ENCODE measurements around the gene IL20.

IL20 gene

DNA sequence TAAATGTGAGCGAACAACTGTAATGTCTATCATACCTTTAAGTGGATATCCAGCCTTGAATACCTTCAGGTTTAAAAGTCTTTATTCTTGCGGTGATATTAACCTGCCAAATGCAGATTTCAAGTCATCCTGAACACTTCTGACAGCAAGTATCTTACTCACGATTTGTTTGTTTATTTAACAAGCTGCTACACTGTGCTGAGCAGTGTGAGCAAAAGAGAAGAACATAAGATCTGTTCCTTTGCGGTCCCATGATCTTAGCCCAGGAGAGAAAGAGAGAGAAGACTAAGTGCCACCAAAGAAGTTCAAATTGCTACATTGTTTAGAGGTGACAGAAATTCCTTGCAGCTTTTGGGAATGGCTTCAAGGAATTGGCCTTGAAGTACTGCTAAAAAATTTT, 22.3 kb downstream of the IL20 start:
- no peaks in the 10 kb centered on the region for H3K27me3 ChIP-seq (ENCODE audit: control insufficient read depth, insufficient read depth, low read length)
- no peaks in the 10 kb centered on the region for H3K36me3 ChIP-seq (ENCODE audit: control insufficient read depth, insufficient read depth, low read length)
- H3K27ac ChIP-seq (ENCODE audit: low read depth, low read length), result no peak overlapping the region
- H3K4me1 ChIP-seq (ENCODE audit: control insufficient read depth, insufficient read depth, low read length), result no peaks in the 10 kb centered on the region
- H3K4me3 ChIP-seq (ENCODE audit: low read length), result no peak overlapping the region
- H3K9ac ChIP-seq (ENCODE audit: low read length), result no peak overlapping the region

DNA sequence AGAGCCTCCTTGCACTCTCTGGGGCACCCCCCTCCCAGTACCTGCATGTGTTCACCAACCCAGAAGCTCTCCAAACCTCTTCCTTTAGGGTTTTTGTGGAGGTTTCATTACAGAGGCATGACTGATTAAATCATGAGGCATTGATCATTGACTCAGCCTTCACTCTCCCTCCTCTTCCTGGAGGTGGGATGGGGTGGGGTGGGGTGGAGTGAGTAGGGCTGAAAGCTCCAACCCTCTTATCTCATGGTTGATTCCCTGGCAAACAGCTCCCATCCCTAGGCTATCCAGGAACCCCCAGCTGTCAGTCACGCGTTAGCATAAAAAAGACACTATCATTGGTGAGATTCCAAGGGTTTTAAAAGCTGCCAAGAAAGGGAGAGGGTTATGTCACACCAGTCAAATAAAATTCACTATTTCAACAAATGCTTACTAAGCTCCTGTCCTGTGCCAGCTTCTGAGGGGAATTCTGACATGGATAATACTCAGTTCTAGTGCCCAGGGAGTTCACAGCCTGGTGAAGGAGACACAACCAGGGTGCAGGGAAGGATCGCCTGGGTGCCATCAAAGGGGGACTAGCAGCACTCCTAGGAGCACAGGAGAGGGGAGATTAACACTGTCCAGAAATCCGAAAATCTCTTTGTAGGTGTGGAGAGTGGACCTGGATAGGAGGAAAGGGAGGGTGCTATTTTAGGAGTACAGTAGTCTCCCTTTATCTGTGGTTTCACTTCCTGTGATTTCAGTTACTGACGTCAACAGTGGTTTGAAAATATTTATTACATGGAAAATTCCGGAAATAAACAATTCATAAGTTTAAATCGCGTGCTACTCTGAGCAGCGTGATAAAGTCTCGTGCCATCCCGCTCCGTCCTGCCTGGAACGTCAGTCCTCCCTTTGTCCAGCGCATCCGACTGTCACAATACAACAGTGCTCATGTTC, 25.0 kb downstream of the IL20 start:
- Histone ChIP-seq H3K27ac (ENCODE audit: low read depth, low read length) (no peak overlapping the region), H3K4me1 (ENCODE audit: control insufficient read depth, insufficient read depth, low read length) (no peaks in the 10 kb centered on the region), H3K27me3 (ENCODE audit: control insufficient read depth, insufficient read depth, low read length) (no peaks in the 10 kb centered on the region), H3K4me3 (ENCODE audit: low read length) (no peak overlapping the region), H3K36me3 (ENCODE audit: control insufficient read depth, insufficient read depth, low read length) (no peaks in the 10 kb centered on the region), H3K9ac (ENCODE audit: low read length) (no peak overlapping the region)

DNA sequence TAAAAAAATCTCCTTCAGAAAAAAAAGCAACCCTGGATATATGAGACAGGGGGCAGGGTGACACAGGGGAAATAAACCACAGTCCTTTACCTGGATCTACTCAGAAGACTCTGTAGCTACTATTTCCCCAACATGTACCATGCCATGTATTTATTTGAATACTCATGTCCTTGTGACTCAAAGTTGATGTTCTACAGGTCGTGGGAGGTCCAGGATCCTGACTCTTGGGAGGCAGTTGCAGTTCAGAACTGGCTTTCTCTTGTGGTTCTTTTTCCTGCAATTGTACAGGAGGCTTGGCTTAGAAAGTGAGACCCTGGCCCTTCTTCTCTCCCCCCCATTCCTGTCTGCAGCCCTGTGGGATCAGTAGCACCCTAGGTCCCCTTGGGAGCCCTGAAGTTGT, 26.0 kb downstream of the IL20 start:
- Histone ChIP-seq H3K27ac (ENCODE audit: low read depth, low read length) (no peak overlapping the region), H3K4me1 (ENCODE audit: control insufficient read depth, insufficient read depth, low read length) (no peaks in the 10 kb centered on the region), H3K9ac (ENCODE audit: low read length) (no peak overlapping the region), H3K27me3 (ENCODE audit: control insufficient read depth, insufficient read depth, low read length) (no peaks in the 10 kb centered on the region), H3K36me3 (ENCODE audit: control insufficient read depth, insufficient read depth, low read length) (no peaks in the 10 kb centered on the region), H3K4me3 (ENCODE audit: low read length) (no peak overlapping the region)

DNA sequence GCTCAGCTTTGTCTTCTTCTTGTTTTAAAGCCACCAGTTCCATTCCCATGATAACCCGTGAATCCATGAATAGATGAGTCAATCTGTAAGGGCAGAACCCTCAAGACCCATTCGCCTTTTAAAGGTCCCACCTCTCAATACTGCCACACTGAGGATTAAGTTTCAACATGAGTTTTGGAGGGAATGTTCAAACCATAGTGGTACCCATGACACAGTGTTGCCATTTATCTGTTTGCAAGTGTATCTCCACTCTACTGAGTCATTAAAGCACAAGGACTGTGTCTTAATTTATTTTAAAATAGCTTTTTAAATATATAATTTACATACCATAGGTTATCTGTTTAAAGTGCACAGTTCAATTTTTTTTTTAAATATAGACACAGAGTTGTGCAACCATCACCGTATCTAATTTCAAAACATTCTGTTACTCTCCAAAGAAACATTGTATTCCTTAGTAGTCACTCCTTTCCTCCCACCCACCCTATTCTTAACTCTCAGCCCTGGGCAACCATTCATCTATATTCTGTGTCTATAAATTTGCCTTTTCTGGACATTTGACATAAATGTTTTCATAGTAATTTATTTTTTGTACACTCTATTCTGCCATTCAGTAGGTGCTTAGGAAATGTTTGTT, 27.0 kb downstream of the IL20 start:
- H3K4me3 ChIP-seq (ENCODE audit: low read length), result no peak overlapping the region
- no peak overlapping the region for H3K27ac ChIP-seq (ENCODE audit: low read depth, low read length)
- H3K27me3 ChIP-seq (ENCODE audit: control insufficient read depth, insufficient read depth, low read length), result no peaks in the 10 kb centered on the region
- no peaks in the 10 kb centered on the region for H3K4me1 ChIP-seq (ENCODE audit: control insufficient read depth, insufficient read depth, low read length)
- no peaks in the 10 kb centered on the region for H3K36me3 ChIP-seq (ENCODE audit: control insufficient read depth, insufficient read depth, low read length)
- no peak overlapping the region for H3K9ac ChIP-seq (ENCODE audit: low read length)

DNA sequence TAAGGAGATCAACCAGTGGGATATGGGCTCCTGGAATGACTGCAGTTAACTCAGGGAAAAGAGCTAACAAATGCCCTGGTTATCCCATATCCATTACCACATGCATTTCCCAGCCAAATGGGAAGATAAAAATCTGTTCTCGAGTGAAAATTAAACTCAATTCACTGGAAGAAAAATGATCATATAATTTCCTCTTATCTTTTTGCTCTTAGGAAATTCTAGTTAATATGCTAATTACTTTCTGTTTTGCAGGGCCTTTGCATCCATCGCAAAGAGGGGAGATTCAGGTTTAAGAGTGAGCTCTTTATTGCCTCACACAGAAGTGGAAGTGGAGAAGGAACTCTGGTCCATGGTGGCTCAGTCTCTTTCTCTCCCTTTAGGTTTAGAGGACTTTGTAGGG, 28.0 kb downstream of the IL20 start:
- Histone ChIP-seq H3K27ac (ENCODE audit: low read depth, low read length) (no peak overlapping the region), H3K36me3 (ENCODE audit: control insufficient read depth, insufficient read depth, low read length) (no peaks in the 10 kb centered on the region), H3K9ac (ENCODE audit: low read length) (no peak overlapping the region), H3K4me1 (ENCODE audit: control insufficient read depth, insufficient read depth, low read length) (no peaks in the 10 kb centered on the region), H3K4me3 (ENCODE audit: low read length) (no peak overlapping the region), H3K27me3 (ENCODE audit: control insufficient read depth, insufficient read depth, low read length) (no peaks in the 10 kb centered on the region)

DNA sequence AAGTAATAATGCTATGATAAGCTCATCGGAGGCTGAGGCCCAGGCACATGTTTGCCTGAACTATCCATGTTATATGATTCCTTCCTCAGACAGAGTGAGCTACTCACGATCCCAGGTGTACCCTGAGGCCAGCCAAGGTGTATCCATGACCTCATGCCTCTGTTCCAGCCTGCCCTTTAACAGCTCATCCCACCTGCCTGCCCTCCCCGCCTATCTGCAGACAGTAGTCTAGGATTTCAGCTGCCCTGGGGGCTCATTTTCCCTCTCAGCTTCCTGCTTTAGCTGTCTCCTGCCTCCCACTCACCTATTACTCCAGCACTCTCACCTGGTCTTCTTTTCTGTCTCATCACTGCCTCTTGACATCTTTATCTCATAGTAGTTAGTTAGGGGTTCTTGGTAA, 29.9 kb downstream of the IL20 start:
- no peak overlapping the region for H3K4me3 ChIP-seq (ENCODE audit: low read length)
- no peak overlapping the region for H3K27ac ChIP-seq (ENCODE audit: low read depth, low read length)
- no peaks in the 10 kb centered on the region for H3K36me3 ChIP-seq (ENCODE audit: control insufficient read depth, insufficient read depth, low read length)
- H3K9ac ChIP-seq (ENCODE audit: low read length), result no peak overlapping the region
- H3K4me1 ChIP-seq (ENCODE audit: control insufficient read depth, insufficient read depth, low read length), result no peaks in the 10 kb centered on the region
- H3K27me3 ChIP-seq (ENCODE audit: control insufficient read depth, insufficient read depth, low read length), result no peaks in the 10 kb centered on the region

DNA sequence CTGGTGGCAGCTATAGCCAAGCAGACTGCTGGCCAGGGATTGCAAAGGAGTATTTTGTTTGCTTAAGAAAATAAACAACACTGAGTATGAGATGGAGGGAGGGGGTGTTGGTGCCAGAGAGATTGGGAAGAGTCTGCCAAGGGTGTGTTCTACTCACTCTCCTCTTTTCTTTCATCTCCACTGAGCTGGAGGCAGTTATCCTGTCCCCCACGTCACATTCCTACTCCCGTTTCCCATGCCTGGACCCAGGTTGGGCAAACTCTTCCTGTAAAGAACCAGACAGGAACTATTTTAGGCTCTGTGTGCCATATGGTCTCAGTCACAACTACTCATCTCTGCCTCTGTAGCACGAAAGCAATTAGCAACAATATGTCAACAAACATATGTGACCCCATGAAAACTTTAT, 30.4 kb downstream of the IL20 start:
- H3K36me3 ChIP-seq (ENCODE audit: control insufficient read depth, insufficient read depth, low read length), result no peaks in the 10 kb centered on the region
- H3K27ac ChIP-seq (ENCODE audit: low read depth, low read length), result no peak overlapping the region
- no peak overlapping the region for H3K9ac ChIP-seq (ENCODE audit: low read length)
- no peak overlapping the region for H3K4me3 ChIP-seq (ENCODE audit: low read length)
- H3K4me1 ChIP-seq (ENCODE audit: control insufficient read depth, insufficient read depth, low read length), result no peaks in the 10 kb centered on the region
- no peaks in the 10 kb centered on the region for H3K27me3 ChIP-seq (ENCODE audit: control insufficient read depth, insufficient read depth, low read length)

DNA sequence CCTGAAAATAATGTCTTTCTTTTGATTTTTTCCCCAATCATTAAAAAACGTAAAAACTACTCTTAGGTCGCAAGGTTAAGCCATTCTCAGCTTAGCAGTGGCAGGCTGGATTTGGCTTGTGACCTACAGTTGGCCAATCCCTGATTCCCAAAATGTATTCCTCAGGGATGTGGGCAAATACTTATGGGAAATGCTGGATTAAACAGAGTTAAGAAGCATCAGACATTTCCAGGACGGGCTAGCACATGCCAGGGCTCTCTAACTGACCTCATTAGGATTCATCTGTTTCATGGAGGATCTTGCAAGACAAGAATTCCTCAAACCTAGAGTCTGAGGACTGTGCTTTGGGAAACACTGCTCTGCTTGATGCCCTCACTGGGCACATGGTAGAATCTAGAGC, 30.8 kb downstream of the IL20 start:
- H3K27me3 ChIP-seq (ENCODE audit: control insufficient read depth, insufficient read depth, low read length), result no peaks in the 10 kb centered on the region
- no peaks in the 10 kb centered on the region for H3K4me1 ChIP-seq (ENCODE audit: control insufficient read depth, insufficient read depth, low read length)
- H3K4me3 ChIP-seq (ENCODE audit: low read length), result no peak overlapping the region
- H3K9ac ChIP-seq (ENCODE audit: low read length), result no peak overlapping the region
- no peak overlapping the region for H3K27ac ChIP-seq (ENCODE audit: low read depth, low read length)
- no peaks in the 10 kb centered on the region for H3K36me3 ChIP-seq (ENCODE audit: control insufficient read depth, insufficient read depth, low read length)

DNA sequence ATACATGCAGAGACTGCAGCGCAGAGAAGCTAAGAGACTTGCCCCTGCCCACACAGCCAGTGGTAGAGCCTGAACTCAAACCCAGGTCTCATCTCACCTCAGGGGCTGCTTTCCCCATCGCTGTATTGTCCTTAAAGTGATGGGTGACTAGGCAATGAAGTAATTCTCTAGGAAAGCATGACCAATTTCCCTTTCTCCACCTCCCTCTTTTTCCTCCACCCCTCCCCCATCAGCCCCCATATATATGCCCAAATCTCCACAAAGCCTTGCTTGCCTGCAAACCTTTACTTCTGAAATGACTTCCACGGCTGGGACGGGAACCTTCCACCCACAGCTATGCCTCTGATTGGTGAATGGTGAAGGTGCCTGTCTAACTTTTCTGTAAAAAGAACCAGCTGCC, 31.8 kb downstream of the IL20 start, which contains the start of gene IL24:
Gene IL24 (plus strand): TSS at position 269 of the 400 bp plus-strand sequence. CDS start 390 bp downstream, outside the sequence.
- H3K9ac ChIP-seq (ENCODE audit: low read length), result no peak within 1 kb of the TSS
- no peak within 1 kb of the TSS for H3K4me3 ChIP-seq (ENCODE audit: low read length)
- no peaks in the 10 kb centered on the region for H3K4me1 ChIP-seq (ENCODE audit: control insufficient read depth, insufficient read depth, low read length)
- H3K36me3 ChIP-seq (ENCODE audit: control insufficient read depth, insufficient read depth, low read length), result no peaks in the 10 kb centered on the region
- no peak within 1 kb of the TSS for H3K27ac ChIP-seq (ENCODE audit: low read depth, low read length)
- H3K27me3 ChIP-seq (ENCODE audit: control insufficient read depth, insufficient read depth, low read length), result no peaks in the 10 kb centered on the region

DNA sequence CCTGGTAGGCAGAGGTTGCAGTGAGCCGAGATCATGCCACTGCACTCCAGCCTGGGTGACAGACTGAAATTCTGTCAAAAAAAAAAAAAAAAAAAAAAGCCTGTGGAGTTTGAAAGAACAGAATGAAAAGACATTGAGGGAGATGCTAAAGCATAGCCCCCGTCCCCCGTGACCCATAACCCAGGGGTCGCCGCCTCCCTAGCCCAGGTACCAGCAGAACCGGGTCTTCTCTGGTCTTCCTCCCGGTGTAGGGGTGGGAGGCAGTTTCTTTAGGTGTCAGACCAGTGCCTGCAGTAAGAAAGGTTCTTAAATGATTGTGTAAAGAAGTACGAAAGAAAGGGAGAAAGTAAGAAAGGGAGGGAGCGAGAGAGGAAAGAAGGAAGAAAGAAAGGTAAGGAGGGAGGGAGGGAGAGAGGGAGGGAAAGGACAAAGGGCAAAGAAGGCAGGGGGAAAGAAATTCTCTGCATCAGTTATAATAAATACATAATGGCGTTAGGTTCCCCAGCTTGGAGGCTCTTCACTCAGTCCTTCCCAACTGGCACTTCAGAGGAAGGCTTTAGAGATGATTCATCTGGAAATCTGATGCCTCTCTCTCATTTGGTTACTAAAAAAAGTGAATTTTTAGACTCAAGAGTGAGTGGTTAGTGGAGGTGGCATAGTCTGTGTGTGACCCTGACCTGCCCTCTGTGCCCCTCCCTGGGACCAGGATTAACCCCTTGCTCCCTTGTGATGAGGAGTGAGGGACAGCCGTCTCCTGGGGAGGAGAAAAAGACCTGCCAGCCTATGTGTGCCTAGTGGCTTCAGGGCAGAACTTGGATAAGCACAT, 32.9 kb downstream of the IL20 start:
- no peaks in the 10 kb centered on the region for H3K27me3 ChIP-seq (ENCODE audit: control insufficient read depth, insufficient read depth, low read length)
- no peak overlapping the region for H3K9ac ChIP-seq (ENCODE audit: low read length)
- H3K4me3 ChIP-seq (ENCODE audit: low read length), result no peak overlapping the region
- no peak overlapping the region for H3K27ac ChIP-seq (ENCODE audit: low read depth, low read length)
- H3K36me3 ChIP-seq (ENCODE audit: control insufficient read depth, insufficient read depth, low read length), result no peaks in the 10 kb centered on the region
- H3K4me1 ChIP-seq (ENCODE audit: control insufficient read depth, insufficient read depth, low read length), result no peaks in the 10 kb centered on the region

DNA sequence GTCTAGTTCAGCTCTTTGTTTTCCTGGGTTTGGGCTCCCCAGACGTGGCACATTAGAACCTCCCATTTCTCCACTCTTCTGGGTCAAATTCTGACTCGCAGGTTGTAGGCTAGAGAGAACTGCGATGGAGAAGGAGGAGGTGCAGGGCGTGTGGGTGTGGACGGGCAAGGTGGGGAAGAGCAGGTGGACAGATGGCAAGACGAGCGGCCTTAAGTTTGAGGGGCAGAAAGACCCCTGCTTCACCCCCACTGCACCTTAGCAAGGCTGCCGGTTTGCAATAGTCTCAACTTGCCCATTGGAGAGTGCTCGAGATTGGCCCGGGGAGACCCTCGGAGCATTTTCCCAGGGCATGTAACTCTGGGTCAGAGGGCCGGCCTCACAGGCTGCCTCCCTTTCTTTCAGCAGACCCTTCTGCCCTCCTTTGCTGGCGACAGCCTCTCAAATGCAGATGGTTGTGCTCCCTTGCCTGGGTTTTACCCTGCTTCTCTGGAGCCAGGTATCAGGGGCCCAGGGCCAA, 33.5 kb downstream of the IL20 start:
- no peak overlapping the region for H3K9ac ChIP-seq (ENCODE audit: low read length)
- H3K27ac ChIP-seq (ENCODE audit: low read depth, low read length), result no peak overlapping the region
- H3K4me1 ChIP-seq (ENCODE audit: control insufficient read depth, insufficient read depth, low read length), result no peaks in the 10 kb centered on the region
- H3K36me3 ChIP-seq (ENCODE audit: control insufficient read depth, insufficient read depth, low read length), result no peaks in the 10 kb centered on the region
- no peaks in the 10 kb centered on the region for H3K27me3 ChIP-seq (ENCODE audit: control insufficient read depth, insufficient read depth, low read length)
- no peak overlapping the region for H3K4me3 ChIP-seq (ENCODE audit: low read length)

DNA sequence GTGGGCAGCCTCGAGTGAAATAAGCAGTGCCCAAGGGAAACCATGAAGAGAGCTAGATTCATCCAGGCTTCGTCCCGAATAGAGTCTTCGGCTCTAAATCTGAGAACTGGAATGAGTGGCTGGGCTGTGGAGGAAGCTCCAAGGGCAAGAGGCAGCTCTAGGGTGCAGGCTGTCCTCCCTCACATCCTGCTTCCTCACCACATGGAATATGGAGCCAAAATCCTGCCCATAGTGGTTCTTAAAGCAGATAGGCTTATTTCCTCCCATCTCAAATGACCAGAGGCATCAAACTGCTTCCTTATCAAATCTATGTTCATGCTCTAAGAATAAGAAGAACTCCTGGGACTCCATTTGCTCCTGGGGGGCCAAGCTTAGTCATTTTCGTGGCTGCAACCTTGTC, 34.3 kb downstream of the IL20 start:
- Histone ChIP-seq H3K27ac (ENCODE audit: low read depth, low read length) (no peak overlapping the region), H3K9ac (ENCODE audit: low read length) (no peak overlapping the region), H3K36me3 (ENCODE audit: control insufficient read depth, insufficient read depth, low read length) (no peaks in the 10 kb centered on the region), H3K4me3 (ENCODE audit: low read length) (no peak overlapping the region), H3K4me1 (ENCODE audit: control insufficient read depth, insufficient read depth, low read length) (no peaks in the 10 kb centered on the region), H3K27me3 (ENCODE audit: control insufficient read depth, insufficient read depth, low read length) (no peaks in the 10 kb centered on the region)

Measured in rectal smooth muscle tissue (tissue), 1 donor.